Neuronal stem cell (in vitro differentiated cells): ENCODE measurements around the gene ACSL1.

Experiments
- DNase-seq: peaks from one replicate; pipeline ENCODE4 v3.0.0-alpha.2; 2013; ENCODE audit warnings: low spot score
- H2AFZ ChIP-seq: one replicate; pipeline ENCODE4 v1.6.1; 2013; ENCODE audit warnings: mild to moderate bottlenecking, low read length, inconsistent platforms
- H2AK5ac ChIP-seq: 2 replicates; pipeline ENCODE4 v1.6.1; 2013; ENCODE audit warnings: low read depth, mild to moderate bottlenecking, inconsistent platforms, low read length, moderate library complexity, mixed read lengths
- H2BK120ac ChIP-seq: 2 replicates; pipeline ENCODE4 v1.6.1; 2013; ENCODE audit warnings: low read depth, mild to moderate bottlenecking, inconsistent platforms, low read length, moderate library complexity, mixed read lengths
- H2BK12ac ChIP-seq: one replicate; pipeline ENCODE4 v1.6.1; 2013; ENCODE audit warnings: low read length, inconsistent platforms
- H2BK15ac ChIP-seq: 2 replicates; pipeline ENCODE4 v1.6.1; 2013; ENCODE audit warnings: mild to moderate bottlenecking, low read length, inconsistent platforms, mixed read lengths
- H2BK5ac ChIP-seq: one replicate; pipeline ENCODE4 v1.6.1; 2013; ENCODE audit warnings: inconsistent platforms, mild to moderate bottlenecking, low read length, moderate library complexity
- H3K14ac ChIP-seq: one replicate; pipeline ENCODE4 v1.6.1; 2013; ENCODE audit warnings: low read length, inconsistent platforms
- H3K18ac ChIP-seq: 2 replicates; pipeline ENCODE4 v1.6.1; 2013; ENCODE audit warnings: low read length, inconsistent platforms
- H3K23ac ChIP-seq: 2 replicates; pipeline ENCODE4 v1.6.1; 2013; ENCODE audit warnings: low read depth, mild to moderate bottlenecking, mixed read lengths, low read length, inconsistent platforms; ENCODE audit not compliant: poor library complexity
- H3K27ac ChIP-seq: replicated peaks from 3 replicates; pipeline ENCODE4 v1.5.1; 2013; ENCODE audit warnings: low read length, inconsistent platforms
- H3K27me3 ChIP-seq, 3 experiments: 2 replicates each; pipeline ENCODE4 v1.6.1; 2013; ENCODE audit warnings: low read length in 3 of 3, mild to moderate bottlenecking in 2 of 3, inconsistent platforms in 1 of 3, low read depth in 1 of 3, mixed read lengths in 1 of 3, moderate library complexity in 1 of 3; ENCODE audit not compliant: control insufficient read depth in 3 of 3, insufficient read depth in 3 of 3
- H3K36me3 ChIP-seq, 2 donors: replicated peaks in 1 of 2; 2 replicates each; pipeline ENCODE4 v1.6.1; 2013; ENCODE audit warnings: low read length in 2 of 2; ENCODE audit not compliant: control insufficient read depth in 2 of 2, insufficient read depth in 2 of 2
- H3K4ac ChIP-seq: 2 replicates; pipeline ENCODE4 v1.6.1; 2013; ENCODE audit warnings: inconsistent platforms, mild to moderate bottlenecking, low read length, moderate library complexity
- H3K4me1 ChIP-seq, 2 donors: 1 replicate in 1 of 2; 2 replicates in 1 of 2; pipeline ENCODE4 v1.6.1; 2013; ENCODE audit warnings: low read length in 2 of 2, low read depth in 1 of 2; ENCODE audit not compliant: control insufficient read depth in 2 of 2, insufficient read depth in 1 of 2
- H3K4me2 ChIP-seq: one replicate; pipeline ENCODE4 v1.6.1; 2013; ENCODE audit warnings: mild to moderate bottlenecking, low read length, inconsistent platforms; ENCODE audit not compliant: insufficient read depth, poor library complexity, severe bottlenecking
- H3K4me3 ChIP-seq, 2 donors: 2 replicates each; pipeline ENCODE4 v1.5.1; 2013; ENCODE audit warnings: low read length in 2 of 2, mild to moderate bottlenecking in 2 of 2, inconsistent platforms in 1 of 2, moderate library complexity in 1 of 2
- H3K79me1 ChIP-seq: one replicate; pipeline ENCODE4 v1.6.1; 2013; ENCODE audit warnings: low read depth, mild to moderate bottlenecking, inconsistent platforms, low read length, moderate library complexity
- H3K9ac ChIP-seq: one replicate; pipeline ENCODE4 v1.6.1; 2013; ENCODE audit warnings: mild to moderate bottlenecking, low read depth, low read length, inconsistent platforms; ENCODE audit not compliant: poor library complexity
- H3K9me3 ChIP-seq, 2 donors: replicated peaks in 1 of 2; 2 replicates each; pipeline versions ENCODE3 to v1.6.1; 2013; ENCODE audit warnings: low read length in 2 of 2, mild to moderate bottlenecking in 2 of 2, inconsistent platforms in 1 of 2, low read depth in 1 of 2, mixed read lengths in 1 of 2, moderate library complexity in 1 of 2; ENCODE audit not compliant: control insufficient read depth in 2 of 2, insufficient read depth in 1 of 2
- H4K8ac ChIP-seq: one replicate; pipeline ENCODE4 v1.6.1; 2013; ENCODE audit warnings: low read depth, mild to moderate bottlenecking, inconsistent platforms, low read length, moderate library complexity
- H4K91ac ChIP-seq: one replicate; pipeline ENCODE4 v1.6.1; 2013; ENCODE audit warnings: low read length, low read depth, mild to moderate bottlenecking, inconsistent platforms; ENCODE audit not compliant: poor library complexity
- WGBS, 2 donors: extraction: QIAGEN DNeasy Blood & Tissue Kit; methylation state at CpG; one replicate each; pipeline ENCODE4 v1.1.7; 2013; ENCODE audit warnings: missing lambda C conversion rate in 2 of 2, mixed read lengths in 1 of 2; ENCODE audit not compliant: insufficient read length in 2 of 2, insufficient replicate concordance in 1 of 2; ENCODE audit errors: extremely low coverage in 2 of 2; 5-methylcytosine and 5-hydroxymethylcytosine counted together

ACSL1 gene

GRCh38 chr4:184816962-184817361 lies 8.8 kb downstream of the ACSL1 start:
- no peak for DNase-seq
- H3K4me2 ChIP-seq = no peak overlapping the region

GRCh38 chr4:184815046-184815877 lies 10.5 kb downstream of the ACSL1 start:
- WGBS, 2 donors = no CpG with 5 or more reads among the region's 11 CpGs
- Histone ChIP-seq H3K4me1 (peaks cover 0 to 5% of the 10 kb centered on the region in 2 donors), H3K14ac (no peak overlapping the region), H2BK15ac (no peak overlapping the region), H3K4me3 (no peak overlapping the region), H2AFZ (peak overlapping the region; percentile 28), H3K79me1 (no peaks in the 10 kb centered on the region), H4K91ac (no peak overlapping the region), H3K18ac (no peak overlapping the region), H3K27me3 (peaks cover 4 to 66% (median 50%) of the 10 kb centered on the region in 3 experiments), H3K9ac (no peak overlapping the region), H2BK120ac (no peak overlapping the region), H3K36me3 (no peaks in the 10 kb centered on the region), H2BK5ac (no peak overlapping the region), H2AK5ac (no peak overlapping the region), H2BK12ac (no peak overlapping the region), H4K8ac (no peak overlapping the region), H3K23ac (peak overlapping the region; percentile 52), H3K27ac (no peak overlapping the region), H3K4me2 (no peak overlapping the region), H3K4ac (no peak overlapping the region), H3K9me3 (peaks cover 0 to 7% of the 10 kb centered on the region in 2 donors)
- no peak for DNase-seq

More at GRCh38 chr4:184816962-184817361, 8.8 kb downstream of the ACSL1 start:
- H3K79me1 ChIP-seq = no peaks in the 10 kb centered on the region
- H2BK120ac ChIP-seq = no peak overlapping the region
- H2AFZ ChIP-seq = no peak overlapping the region
- H3K18ac ChIP-seq = no peak overlapping the region
- no peak overlapping the region for H3K4me3 ChIP-seq
- H3K9ac ChIP-seq = no peak overlapping the region
- H3K14ac ChIP-seq = no peak overlapping the region
- peaks cover 0 to 2% of the 10 kb centered on the region in 2 donors for H3K9me3 ChIP-seq
- no peak overlapping the region for H2AK5ac ChIP-seq
- H2BK12ac ChIP-seq = no peak overlapping the region
- peaks cover 2 to 58% (median 57%) of the 10 kb centered on the region in 3 experiments for H3K27me3 ChIP-seq
- no peak overlapping the region for H3K23ac ChIP-seq
- H2BK15ac ChIP-seq = no peak overlapping the region
- no peak overlapping the region for H4K8ac ChIP-seq
- H2BK5ac ChIP-seq = no peak overlapping the region
- no peak overlapping the region for H3K27ac ChIP-seq
- H3K4me1 ChIP-seq = peaks cover 0 to 5% of the 10 kb centered on the region in 2 donors
- H4K91ac ChIP-seq = no peak overlapping the region
- H3K4ac ChIP-seq = no peak overlapping the region
- H3K36me3 ChIP-seq = no peaks in the 10 kb centered on the region

- Histone ChIP-seq H3K14ac (no peak overlapping the region), H2BK5ac (no peak overlapping the region), H2BK15ac (no peak overlapping the region), H3K79me1 (no peaks in the 10 kb centered on the region), H3K27ac (no peak overlapping the region), H3K18ac (no peak overlapping the region), H3K9ac (no peak overlapping the region), H2AFZ (peak overlapping the region; percentile 28), H2BK120ac (no peak overlapping the region), H4K91ac (no peak overlapping the region), H4K8ac (no peak overlapping the region), H3K9me3 (peaks cover 0 to 7% of the 10 kb centered on the region in 2 donors), H2AK5ac (no peak overlapping the region), H3K36me3 (no peaks in the 10 kb centered on the region), H3K4me3 (no peak overlapping the region), H3K27me3 (peaks cover 4 to 66% (median 47%) of the 10 kb centered on the region in 3 experiments), H2BK12ac (no peak overlapping the region), H3K23ac (no peak overlapping the region), H3K4me2 (no peak overlapping the region), H3K4ac (no peak overlapping the region), H3K4me1 (peaks cover 0 to 3% of the 10 kb centered on the region in 2 donors)
- no peak for DNase-seq
- no CpG with 5 or more reads among the region's 5 CpGs for WGBS, 2 donors
Observed at GRCh38 chr4:184814686-184815045, 11.1 kb downstream of the ACSL1 start.

- Histone ChIP-seq H2BK5ac (no peak overlapping the region), H2BK120ac (no peak overlapping the region), H2AK5ac (no peak overlapping the region), H3K18ac (no peak overlapping the region), H3K27ac (no peak overlapping the region), H3K4me2 (no peak overlapping the region), H3K4me3 (no peak overlapping the region), H3K14ac (no peak overlapping the region), H2AFZ (no peak overlapping the region), H3K9me3 (peaks cover 0 to 7% of the 10 kb centered on the region in 2 donors), H2BK12ac (no peak overlapping the region), H3K4ac (no peak overlapping the region), H3K79me1 (no peaks in the 10 kb centered on the region), H2BK15ac (no peak overlapping the region), H3K23ac (no peak overlapping the region), H3K9ac (no peak overlapping the region), H4K8ac (no peak overlapping the region), H3K36me3 (no peaks in the 10 kb centered on the region), H4K91ac (no peak overlapping the region), H3K27me3 (peaks cover 4 to 56% (median 42%) of the 10 kb centered on the region in 3 experiments), H3K4me1 (peaks cover 0 to 11% of the 10 kb centered on the region in 2 donors)
- no peak for DNase-seq
- WGBS, 2 donors = no CpG with 5 or more reads among the region's 8 CpGs
Observed at GRCh38 chr4:184812651-184813181, 13.1 kb downstream of the ACSL1 start.
